CD4-positive, alpha-beta T cell treated with Interleukin-4 for 4 hours (primary cell): Measurements from ENCODE around the gene P2RY6.

Experiments used
- DNase-seq: peaks from one replicate; pipeline ENCODE4 v3.0.0-alpha.2; 2020

P2RY6 gene

GRCh38 chr11:73281796-73282660 is 9.9 kb downstream of the P2RY6 start:
- no peak for DNase-seq

GRCh38 chr11:73283276-73284000 is 11.3 kb downstream of the P2RY6 start:
- DNase-seq, result no peak

GRCh38 chr11:73284106-73284505 is 12.0 kb downstream of the P2RY6 start:
- no peak for DNase-seq

- DNase-seq, result no peak
Measured at GRCh38 chr11:73285721-73286120, 13.6 kb downstream of the P2RY6 start.

- DNase-seq, result no peak
Measured at GRCh38 chr11:73286240-73286810, 14.2 kb downstream of the P2RY6 start.

GRCh38 chr11:73287400-73288101 is 15.4 kb downstream of the P2RY6 start:
- DNase-seq, result no peak

- DNase-seq, result no peak
Measured at GRCh38 chr11:73288192-73288872, 16.2 kb downstream of the P2RY6 start.

GRCh38 chr11:73288873-73289707 is 17.0 kb downstream of the P2RY6 start:
- peak; percentile 43 for DNase-seq

- no peak for DNase-seq
Measured at GRCh38 chr11:73290536-73290935, 18.4 kb downstream of the P2RY6 start.

GRCh38 chr11:73291196-73291595 is 19.1 kb downstream of the P2RY6 start:
- no peak for DNase-seq

GRCh38 chr11:73291781-73292524 is 19.8 kb downstream of the P2RY6 start:
- no peak for DNase-seq

GRCh38 chr11:73292525-73292894 is 20.4 kb downstream of the P2RY6 start:
- no peak for DNase-seq

GRCh38 chr11:73293356-73293936 is 21.3 kb downstream of the P2RY6 start:
- DNase-seq, result no peak

- DNase-seq, result no peak
Measured at GRCh38 chr11:73294604-73295003, 22.5 kb downstream of the P2RY6 start.

GRCh38 chr11:73295241-73295995 is 23.3 kb downstream of the P2RY6 start:
- DNase-seq, result peak; percentile 67

- DNase-seq, result no peak
Measured at GRCh38 chr11:73295996-73296318, 23.8 kb downstream of the P2RY6 start.

GRCh38 chr11:73296501-73297230 is 24.5 kb downstream of the P2RY6 start:
- no peak for DNase-seq

GRCh38 chr11:73297231-73297590 is 25.1 kb downstream of the P2RY6 start:
- no peak for DNase-seq

GRCh38 chr11:73297702-73298101 is 25.6 kb downstream of the P2RY6 start:
- DNase-seq, result no peak
